Measurements from ENCODE around the gene SEMA3E.

SEMA3E gene

GRCh38 chr7:83629117-83629880, 19.6 kb downstream of the SEMA3E start:
- Histone ChIP-seq H3K27ac (ENCODE audit: low read depth, low read length) (no peak overlapping the region), H3K4me1 (ENCODE audit: control insufficient read depth, insufficient read depth, low read length) (no peaks in the 10 kb centered on the region), H3K9ac (ENCODE audit: low read length) (no peak overlapping the region), H3K4me3 (ENCODE audit: low read length) (no peak overlapping the region), H3K36me3 (ENCODE audit: control insufficient read depth, insufficient read depth, low read length) (no peaks in the 10 kb centered on the region), H3K27me3 (ENCODE audit: control insufficient read depth, insufficient read depth, low read length) (no peaks in the 10 kb centered on the region)

GRCh38 chr7:83617858-83618257, 31.1 kb downstream of the SEMA3E start:
- H3K27me3 ChIP-seq (ENCODE audit: control insufficient read depth, insufficient read depth, low read length): no peaks in the 10 kb centered on the region
- H3K4me1 ChIP-seq (ENCODE audit: control insufficient read depth, insufficient read depth, low read length): no peaks in the 10 kb centered on the region
- H3K4me3 ChIP-seq (ENCODE audit: low read length): no peak overlapping the region
- H3K27ac ChIP-seq (ENCODE audit: low read depth, low read length): no peak overlapping the region
- no peak overlapping the region for H3K9ac ChIP-seq (ENCODE audit: low read length)
- H3K36me3 ChIP-seq (ENCODE audit: control insufficient read depth, insufficient read depth, low read length): no peaks in the 10 kb centered on the region

GRCh38 chr7:83614112-83614511, 34.8 kb downstream of the SEMA3E start:
- Histone ChIP-seq H3K36me3 (ENCODE audit: control insufficient read depth, insufficient read depth, low read length) (no peaks in the 10 kb centered on the region), H3K4me1 (ENCODE audit: control insufficient read depth, insufficient read depth, low read length) (no peaks in the 10 kb centered on the region), H3K4me3 (ENCODE audit: low read length) (no peak overlapping the region), H3K27ac (ENCODE audit: low read depth, low read length) (no peak overlapping the region), H3K27me3 (ENCODE audit: control insufficient read depth, insufficient read depth, low read length) (no peaks in the 10 kb centered on the region), H3K9ac (ENCODE audit: low read length) (no peak overlapping the region)

- H3K9ac ChIP-seq (ENCODE audit: low read length): no peak overlapping the region
- H3K36me3 ChIP-seq (ENCODE audit: control insufficient read depth, insufficient read depth, low read length): no peaks in the 10 kb centered on the region
- no peaks in the 10 kb centered on the region for H3K4me1 ChIP-seq (ENCODE audit: control insufficient read depth, insufficient read depth, low read length)
- no peaks in the 10 kb centered on the region for H3K27me3 ChIP-seq (ENCODE audit: control insufficient read depth, insufficient read depth, low read length)
- no peak overlapping the region for H3K4me3 ChIP-seq (ENCODE audit: low read length)
- no peak overlapping the region for H3K27ac ChIP-seq (ENCODE audit: low read depth, low read length)
Observed at GRCh38 chr7:83613232-83613631, 35.7 kb downstream of the SEMA3E start.

- no peaks in the 10 kb centered on the region for H3K27me3 ChIP-seq (ENCODE audit: control insufficient read depth, insufficient read depth, low read length)
- H3K4me1 ChIP-seq (ENCODE audit: control insufficient read depth, insufficient read depth, low read length): no peaks in the 10 kb centered on the region
- H3K36me3 ChIP-seq (ENCODE audit: control insufficient read depth, insufficient read depth, low read length): no peaks in the 10 kb centered on the region
- H3K27ac ChIP-seq (ENCODE audit: low read depth, low read length): no peak overlapping the region
- H3K9ac ChIP-seq (ENCODE audit: low read length): no peak overlapping the region
- no peak overlapping the region for H3K4me3 ChIP-seq (ENCODE audit: low read length)
Observed at GRCh38 chr7:83611776-83612175, 37.2 kb downstream of the SEMA3E start.

- H3K27ac ChIP-seq (ENCODE audit: low read depth, low read length): no peak overlapping the region
- H3K9ac ChIP-seq (ENCODE audit: low read length): no peak overlapping the region
- H3K4me3 ChIP-seq (ENCODE audit: low read length): no peak overlapping the region
- H3K36me3 ChIP-seq (ENCODE audit: control insufficient read depth, insufficient read depth, low read length): no peaks in the 10 kb centered on the region
- H3K4me1 ChIP-seq (ENCODE audit: control insufficient read depth, insufficient read depth, low read length): no peaks in the 10 kb centered on the region
- H3K27me3 ChIP-seq (ENCODE audit: control insufficient read depth, insufficient read depth, low read length): no peaks in the 10 kb centered on the region
Observed at GRCh38 chr7:83610649-83611304, 38.2 kb downstream of the SEMA3E start.

- H3K4me3 ChIP-seq (ENCODE audit: low read length): no peak overlapping the region
- no peaks in the 10 kb centered on the region for H3K27me3 ChIP-seq (ENCODE audit: control insufficient read depth, insufficient read depth, low read length)
- no peaks in the 10 kb centered on the region for H3K4me1 ChIP-seq (ENCODE audit: control insufficient read depth, insufficient read depth, low read length)
- no peak overlapping the region for H3K27ac ChIP-seq (ENCODE audit: low read depth, low read length)
- no peak overlapping the region for H3K9ac ChIP-seq (ENCODE audit: low read length)
- no peaks in the 10 kb centered on the region for H3K36me3 ChIP-seq (ENCODE audit: control insufficient read depth, insufficient read depth, low read length)
Observed at GRCh38 chr7:83608716-83609115, 40.2 kb downstream of the SEMA3E start.

GRCh38 chr7:83603649-83604048, 45.3 kb downstream of the SEMA3E start:
- no peaks in the 10 kb centered on the region for H3K36me3 ChIP-seq (ENCODE audit: control insufficient read depth, insufficient read depth, low read length)

GRCh38 chr7:83599131-83599530, 49.8 kb downstream of the SEMA3E start:
- Histone ChIP-seq H3K4me3 (ENCODE audit: low read length) (no peak overlapping the region), H3K36me3 (ENCODE audit: control insufficient read depth, insufficient read depth, low read length) (no peaks in the 10 kb centered on the region), H3K9ac (ENCODE audit: low read length) (no peak overlapping the region), H3K27ac (ENCODE audit: low read depth, low read length) (no peak overlapping the region), H3K27me3 (ENCODE audit: control insufficient read depth, insufficient read depth, low read length) (no peaks in the 10 kb centered on the region), H3K4me1 (ENCODE audit: control insufficient read depth, insufficient read depth, low read length) (no peaks in the 10 kb centered on the region)

More at GRCh38 chr7:83603649-83604048, 45.3 kb downstream of the SEMA3E start:
- Histone ChIP-seq H3K27me3 (ENCODE audit: control insufficient read depth, insufficient read depth, low read length) (no peaks in the 10 kb centered on the region), H3K27ac (ENCODE audit: low read depth, low read length) (no peak overlapping the region), H3K4me3 (ENCODE audit: low read length) (no peak overlapping the region), H3K9ac (ENCODE audit: low read length) (no peak overlapping the region), H3K4me1 (ENCODE audit: control insufficient read depth, insufficient read depth, low read length) (no peaks in the 10 kb centered on the region)

- Histone ChIP-seq H3K9ac (ENCODE audit: low read length) (no peak overlapping the region), H3K27ac (ENCODE audit: low read depth, low read length) (no peak overlapping the region), H3K27me3 (ENCODE audit: control insufficient read depth, insufficient read depth, low read length) (no peaks in the 10 kb centered on the region), H3K36me3 (ENCODE audit: control insufficient read depth, insufficient read depth, low read length) (no peaks in the 10 kb centered on the region), H3K4me1 (ENCODE audit: control insufficient read depth, insufficient read depth, low read length) (no peaks in the 10 kb centered on the region), H3K4me3 (ENCODE audit: low read length) (no peak overlapping the region)
Observed at GRCh38 chr7:83593921-83594475, 54.9 kb downstream of the SEMA3E start.

GRCh38 chr7:83588602-83589240, 60.2 kb downstream of the SEMA3E start:
- Histone ChIP-seq H3K4me1 (ENCODE audit: control insufficient read depth, insufficient read depth, low read length) (no peaks in the 10 kb centered on the region), H3K27ac (ENCODE audit: low read depth, low read length) (no peak overlapping the region), H3K36me3 (ENCODE audit: control insufficient read depth, insufficient read depth, low read length) (no peaks in the 10 kb centered on the region), H3K9ac (ENCODE audit: low read length) (no peak overlapping the region), H3K4me3 (ENCODE audit: low read length) (no peak overlapping the region), H3K27me3 (ENCODE audit: control insufficient read depth, insufficient read depth, low read length) (no peaks in the 10 kb centered on the region)

- H3K36me3 ChIP-seq (ENCODE audit: control insufficient read depth, insufficient read depth, low read length): no peaks in the 10 kb centered on the region
- no peaks in the 10 kb centered on the region for H3K27me3 ChIP-seq (ENCODE audit: control insufficient read depth, insufficient read depth, low read length)
- H3K9ac ChIP-seq (ENCODE audit: low read length): no peak overlapping the region
- no peak overlapping the region for H3K27ac ChIP-seq (ENCODE audit: low read depth, low read length)
- no peak overlapping the region for H3K4me3 ChIP-seq (ENCODE audit: low read length)
- H3K4me1 ChIP-seq (ENCODE audit: control insufficient read depth, insufficient read depth, low read length): no peaks in the 10 kb centered on the region
Observed at GRCh38 chr7:83586281-83586680, 62.7 kb downstream of the SEMA3E start.

Data from rectal smooth muscle tissue (tissue), 1 donor.